ENCODE measurements around the gene LY86.

LY86 gene

GRCh38 chr6:6659600-6660327 is 71.2 kb downstream of the LY86 start:
- TF ChIP-seq, protein P1, sequence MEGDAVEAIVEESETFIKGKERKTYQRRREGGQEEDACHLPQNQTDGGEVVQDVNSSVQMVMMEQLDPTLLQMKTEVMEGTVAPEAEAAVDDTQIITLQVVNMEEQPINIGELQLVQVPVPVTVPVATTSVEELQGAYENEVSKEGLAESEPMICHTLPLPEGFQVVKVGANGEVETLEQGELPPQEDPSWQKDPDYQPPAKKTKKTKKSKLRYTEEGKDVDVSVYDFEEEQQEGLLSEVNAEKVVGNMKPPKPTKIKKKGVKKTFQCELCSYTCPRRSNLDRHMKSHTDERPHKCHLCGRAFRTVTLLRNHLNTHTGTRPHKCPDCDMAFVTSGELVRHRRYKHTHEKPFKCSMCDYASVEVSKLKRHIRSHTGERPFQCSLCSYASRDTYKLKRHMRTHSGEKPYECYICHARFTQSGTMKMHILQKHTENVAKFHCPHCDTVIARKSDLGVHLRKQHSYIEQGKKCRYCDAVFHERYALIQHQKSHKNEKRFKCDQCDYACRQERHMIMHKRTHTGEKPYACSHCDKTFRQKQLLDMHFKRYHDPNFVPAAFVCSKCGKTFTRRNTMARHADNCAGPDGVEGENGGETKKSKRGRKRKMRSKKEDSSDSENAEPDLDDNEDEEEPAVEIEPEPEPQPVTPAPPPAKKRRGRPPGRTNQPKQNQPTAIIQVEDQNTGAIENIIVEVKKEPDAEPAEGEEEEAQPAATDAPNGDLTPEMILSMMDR (IDR thresholded peaks at IDR 0.05), result no peak

DNA sequence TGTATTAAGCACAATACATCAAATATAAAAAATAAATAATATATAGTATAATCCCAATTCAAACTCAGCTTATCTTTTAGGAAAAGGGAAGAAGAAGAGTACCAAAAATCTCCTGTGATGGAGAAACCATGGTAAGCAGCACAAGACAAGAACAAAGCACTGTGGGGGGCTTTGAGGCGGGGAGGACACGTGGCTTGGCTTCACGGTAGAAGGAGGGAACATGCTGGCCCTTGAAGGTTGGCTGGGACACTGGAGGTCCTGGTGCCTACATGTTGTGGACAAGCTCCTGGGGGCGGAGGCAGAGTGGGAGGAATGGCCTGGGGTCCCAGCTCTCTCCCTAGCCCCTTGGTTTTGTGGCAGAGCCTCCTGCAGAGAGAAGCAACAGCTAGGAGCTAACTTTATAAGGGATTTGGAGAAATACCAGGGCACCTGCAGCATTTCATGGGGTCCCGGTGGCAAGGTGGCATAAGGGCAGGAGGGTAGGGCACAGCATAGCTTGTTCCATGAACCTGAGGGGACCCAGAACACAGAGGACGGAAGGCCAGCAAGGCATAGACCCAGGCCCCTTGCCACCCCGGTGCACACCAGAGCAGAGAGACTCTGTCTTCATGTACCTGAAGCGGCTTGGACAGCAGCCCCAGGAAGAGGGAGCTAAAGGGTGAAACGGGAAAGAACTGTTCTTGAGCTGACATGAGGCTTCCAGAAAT is 72.0 kb downstream of the LY86 start:
- TF ChIP-seq, protein P1 (IDR thresholded peaks at IDR 0.05), result no peak

DNA sequence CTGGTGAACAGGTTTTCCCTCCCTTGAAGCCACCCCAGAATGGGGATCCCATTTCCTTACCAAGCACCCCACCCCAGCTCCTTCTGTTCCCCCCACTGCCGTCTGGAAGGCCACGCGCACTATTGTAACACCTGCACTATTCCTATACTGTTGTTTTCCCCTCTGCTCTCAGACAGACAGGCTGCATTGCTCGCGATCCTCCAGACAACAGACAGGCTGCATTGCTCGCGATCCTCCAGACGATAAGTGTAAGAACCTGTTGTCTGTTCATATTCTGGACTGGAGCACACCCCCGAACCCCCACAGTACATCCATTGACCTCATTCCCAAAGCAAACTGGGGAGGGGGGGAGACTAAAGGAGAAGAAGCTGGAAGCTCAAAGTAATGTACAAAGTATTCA is 72.7 kb downstream of the LY86 start:
- TF ChIP-seq, protein P1 (IDR thresholded peaks at IDR 0.05), result no peak

DNA sequence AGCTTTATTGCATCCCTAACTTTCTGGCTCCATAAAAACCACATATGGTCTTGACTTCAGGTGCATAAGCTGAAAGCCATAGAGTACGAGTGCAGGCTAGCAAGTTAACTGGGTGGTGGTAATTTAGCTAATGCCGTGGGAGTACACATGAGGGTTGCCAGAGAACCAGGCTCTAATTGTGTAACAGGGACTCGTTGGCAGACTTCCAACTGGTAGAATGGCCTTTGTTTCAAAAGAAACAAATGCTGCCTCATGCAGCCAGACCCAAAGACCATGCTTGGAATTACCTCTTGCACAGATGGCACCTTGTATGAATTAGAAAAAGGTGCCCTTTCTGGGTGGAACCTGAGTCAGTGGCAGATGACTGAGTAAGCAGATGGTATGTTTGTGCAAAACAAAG is 73.2 kb downstream of the LY86 start:
- TF ChIP-seq, protein P1 (IDR thresholded peaks at IDR 0.05), result no peak

- TF ChIP-seq, protein P1 (IDR thresholded peaks at IDR 0.05), result no peak
These were observed 75.1 kb downstream of the LY86 start for GRCh38 chr6:6663421-6664135.

DNA sequence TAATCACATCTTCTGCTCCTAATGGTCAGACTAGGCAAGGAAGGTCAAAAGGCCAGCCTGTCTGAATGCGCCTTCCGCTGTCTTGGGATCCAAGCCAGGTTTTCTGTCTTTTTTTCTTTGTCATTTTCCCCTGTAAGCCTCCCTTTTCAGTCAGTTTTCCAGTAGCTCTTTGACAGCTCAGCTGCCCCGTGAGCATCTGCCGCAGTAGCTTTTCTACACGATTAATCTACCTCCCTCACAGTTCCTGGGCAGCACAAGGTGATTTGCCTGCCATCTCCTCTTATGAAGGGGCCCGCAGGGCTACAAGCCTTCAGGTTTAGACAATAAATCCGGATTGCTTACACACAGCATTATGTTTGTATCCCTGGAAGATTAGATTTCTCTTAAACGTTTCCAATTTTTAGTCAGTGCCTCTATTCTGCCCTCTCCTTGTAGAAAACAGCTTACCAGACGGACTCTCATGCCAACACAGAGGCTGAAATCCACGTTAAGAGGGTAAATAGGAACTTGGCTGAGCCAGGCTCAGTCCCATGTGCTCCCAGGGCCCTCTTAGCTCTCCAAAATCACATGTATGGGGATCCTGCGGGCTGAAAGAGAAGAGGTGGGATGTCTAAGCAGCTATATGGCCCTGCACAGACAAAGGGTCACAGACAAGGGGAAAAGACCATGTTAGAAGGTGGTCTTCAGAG is 77.2 kb downstream of the LY86 start:
- TF ChIP-seq, protein P1 (IDR thresholded peaks at IDR 0.05), result no peak

GRCh38 chr6:6674872-6675271 is 86.4 kb downstream of the LY86 start:
- TF ChIP-seq, protein P1 (IDR thresholded peaks at IDR 0.05), result no peak
